ENCODE results near the gene PSMB7.

DNA sequence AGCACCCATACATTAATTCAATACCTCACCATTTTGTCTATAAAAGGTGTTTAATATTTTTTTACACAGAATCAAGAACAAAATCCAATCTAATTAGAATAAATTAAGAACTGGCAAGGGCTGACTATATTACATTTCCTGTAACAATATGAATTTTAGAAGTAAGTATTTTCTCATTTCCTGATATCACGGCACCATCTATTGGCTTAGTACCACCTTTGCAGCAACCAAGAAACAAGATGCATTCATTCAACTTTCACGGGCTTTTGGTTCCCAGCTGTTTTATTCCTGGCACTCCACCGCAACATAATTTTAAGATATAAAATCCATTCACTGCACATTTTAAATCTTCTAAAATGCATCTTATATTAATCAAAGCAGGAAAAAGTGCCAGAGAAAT is 20.6 kb downstream of the PSMB7 start:
- TF ChIP-seq CTCF (conservative IDR thresholded peaks at IDR 0.05; ENCODE audit: low read depth, low read length) = peak; percentile 29; the same call in 1 of the 2 replicates
- peak; percentile 32 for TF ChIP-seq RAD21 (IDR thresholded peaks at IDR 0.05; ENCODE audit: low read length)
- TF ChIP-seq POLR2A (IDR thresholded peaks at IDR 0.05; ENCODE audit: low read depth, low read length) = no peak
- TF ChIP-seq, protein P1, sequence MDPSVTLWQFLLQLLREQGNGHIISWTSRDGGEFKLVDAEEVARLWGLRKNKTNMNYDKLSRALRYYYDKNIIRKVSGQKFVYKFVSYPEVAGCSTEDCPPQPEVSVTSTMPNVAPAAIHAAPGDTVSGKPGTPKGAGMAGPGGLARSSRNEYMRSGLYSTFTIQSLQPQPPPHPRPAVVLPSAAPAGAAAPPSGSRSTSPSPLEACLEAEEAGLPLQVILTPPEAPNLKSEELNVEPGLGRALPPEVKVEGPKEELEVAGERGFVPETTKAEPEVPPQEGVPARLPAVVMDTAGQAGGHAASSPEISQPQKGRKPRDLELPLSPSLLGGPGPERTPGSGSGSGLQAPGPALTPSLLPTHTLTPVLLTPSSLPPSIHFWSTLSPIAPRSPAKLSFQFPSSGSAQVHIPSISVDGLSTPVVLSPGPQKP (IDR thresholded peaks at IDR 0.05; ENCODE audit: borderline replicate concordance, low read depth, low read length) = no peak
- TF ChIP-seq MXI1 (IDR thresholded peaks at IDR 0.05; ENCODE audit: borderline replicate concordance, low read depth, low read length) = no peak
- TF ChIP-seq CEBPB (IDR thresholded peaks at IDR 0.05; ENCODE audit: low read depth, low read length) = no peak
- no peak for TF ChIP-seq MAZ (IDR thresholded peaks at IDR 0.05; ENCODE audit: borderline replicate concordance, low read depth, low read length)
